Measurements from ENCODE around the gene TMEM245. TPM values are rescaled to one million over a fixed set of nuclear protein-coding genes. Genes with fewer than 3 reads are reported as not detected.

TMEM245 gene
- total RNA-seq, 1 donor from 2014 or later, result 40.0 TPM

GRCh38 chr9:109039539-109039938 is 80.2 kb downstream of the TMEM245 start:
- H3K27me3 Mint-ChIP-seq (ENCODE audit: unreplicated experiment), result no peaks in the 10 kb centered on the region
- H3K36me3 Mint-ChIP-seq (ENCODE audit: unreplicated experiment), result peaks cover 34% of the 10 kb centered on the region

GRCh38 chr9:109037946-109038715 is 81.6 kb downstream of the TMEM245 start:
- TF ChIP-seq CTCF (IDR thresholded peaks at IDR 0.05), result no peak
- no peak for DNase-seq (ENCODE audit: extremely low spot score, unreplicated experiment)
- no peak overlapping the region for H3K27ac Mint-ChIP-seq (ENCODE audit: unreplicated experiment)

More at GRCh38 chr9:109039539-109039938, 80.2 kb downstream of the TMEM245 start:
- TF ChIP-seq CTCF (IDR thresholded peaks at IDR 0.05), result no peak
- peaks cover 5% of the 10 kb centered on the region for H3K9me3 Mint-ChIP-seq (ENCODE audit: unreplicated experiment)
- no peak for DNase-seq (ENCODE audit: extremely low spot score, unreplicated experiment)
- peaks cover 36% of the 10 kb centered on the region for H3K4me1 Mint-ChIP-seq (ENCODE audit: unreplicated experiment)
- H3K4me3 Mint-ChIP-seq (ENCODE audit: unreplicated experiment), result no peak overlapping the region
- H3K27ac Mint-ChIP-seq (ENCODE audit: unreplicated experiment), result peak overlapping the region; percentile 38

GRCh38 chr9:109036744-109037680 is 82.7 kb downstream of the TMEM245 start:
- H3K27me3 Mint-ChIP-seq (ENCODE audit: unreplicated experiment), result no peaks in the 10 kb centered on the region
- H3K4me3 Mint-ChIP-seq (ENCODE audit: unreplicated experiment), result no peak overlapping the region
- no peak for DNase-seq (ENCODE audit: extremely low spot score, unreplicated experiment)
- peak overlapping the region; percentile 84 for H3K27ac Mint-ChIP-seq (ENCODE audit: unreplicated experiment)
- peaks cover 46% of the 10 kb centered on the region for H3K4me1 Mint-ChIP-seq (ENCODE audit: unreplicated experiment)
- no peak for TF ChIP-seq CTCF (IDR thresholded peaks at IDR 0.05)
- H3K36me3 Mint-ChIP-seq (ENCODE audit: unreplicated experiment), result peaks cover 34% of the 10 kb centered on the region
- no peaks in the 10 kb centered on the region for H3K9me3 Mint-ChIP-seq (ENCODE audit: unreplicated experiment)

More at GRCh38 chr9:109037946-109038715, 81.6 kb downstream of the TMEM245 start:
- H3K4me3 Mint-ChIP-seq (ENCODE audit: unreplicated experiment), result no peak overlapping the region
- H3K9me3 Mint-ChIP-seq (ENCODE audit: unreplicated experiment), result peaks cover 5% of the 10 kb centered on the region
- H3K4me1 Mint-ChIP-seq (ENCODE audit: unreplicated experiment), result peaks cover 46% of the 10 kb centered on the region
- H3K36me3 Mint-ChIP-seq (ENCODE audit: unreplicated experiment), result peaks cover 34% of the 10 kb centered on the region
- H3K27me3 Mint-ChIP-seq (ENCODE audit: unreplicated experiment), result no peaks in the 10 kb centered on the region

- H3K9me3 Mint-ChIP-seq (ENCODE audit: unreplicated experiment), result no peaks in the 10 kb centered on the region
- no peak for TF ChIP-seq CTCF (IDR thresholded peaks at IDR 0.05)
- H3K27me3 Mint-ChIP-seq (ENCODE audit: unreplicated experiment), result no peaks in the 10 kb centered on the region
- peak overlapping the region; percentile 84 for H3K27ac Mint-ChIP-seq (ENCODE audit: unreplicated experiment)
- H3K4me3 Mint-ChIP-seq (ENCODE audit: unreplicated experiment), result peak overlapping the region; percentile 35
- H3K4me1 Mint-ChIP-seq (ENCODE audit: unreplicated experiment), result peaks cover 46% of the 10 kb centered on the region
- H3K36me3 Mint-ChIP-seq (ENCODE audit: unreplicated experiment), result peaks cover 36% of the 10 kb centered on the region
- no peak for DNase-seq (ENCODE audit: extremely low spot score, unreplicated experiment)
Measured at GRCh38 chr9:109035684-109036423, 83.9 kb downstream of the TMEM245 start.

Measured in osteocyte (in vitro differentiated cells).